ENCODE results near the gene RCOR3. TPM values are rescaled to one million over a fixed set of nuclear protein-coding genes. Genes with fewer than 3 reads are reported as not detected.

The RCOR3 gene
- 10 to 100 TPM; 26.1 to 88.5 (median 39.8) TPM for total RNA-seq

DNA sequence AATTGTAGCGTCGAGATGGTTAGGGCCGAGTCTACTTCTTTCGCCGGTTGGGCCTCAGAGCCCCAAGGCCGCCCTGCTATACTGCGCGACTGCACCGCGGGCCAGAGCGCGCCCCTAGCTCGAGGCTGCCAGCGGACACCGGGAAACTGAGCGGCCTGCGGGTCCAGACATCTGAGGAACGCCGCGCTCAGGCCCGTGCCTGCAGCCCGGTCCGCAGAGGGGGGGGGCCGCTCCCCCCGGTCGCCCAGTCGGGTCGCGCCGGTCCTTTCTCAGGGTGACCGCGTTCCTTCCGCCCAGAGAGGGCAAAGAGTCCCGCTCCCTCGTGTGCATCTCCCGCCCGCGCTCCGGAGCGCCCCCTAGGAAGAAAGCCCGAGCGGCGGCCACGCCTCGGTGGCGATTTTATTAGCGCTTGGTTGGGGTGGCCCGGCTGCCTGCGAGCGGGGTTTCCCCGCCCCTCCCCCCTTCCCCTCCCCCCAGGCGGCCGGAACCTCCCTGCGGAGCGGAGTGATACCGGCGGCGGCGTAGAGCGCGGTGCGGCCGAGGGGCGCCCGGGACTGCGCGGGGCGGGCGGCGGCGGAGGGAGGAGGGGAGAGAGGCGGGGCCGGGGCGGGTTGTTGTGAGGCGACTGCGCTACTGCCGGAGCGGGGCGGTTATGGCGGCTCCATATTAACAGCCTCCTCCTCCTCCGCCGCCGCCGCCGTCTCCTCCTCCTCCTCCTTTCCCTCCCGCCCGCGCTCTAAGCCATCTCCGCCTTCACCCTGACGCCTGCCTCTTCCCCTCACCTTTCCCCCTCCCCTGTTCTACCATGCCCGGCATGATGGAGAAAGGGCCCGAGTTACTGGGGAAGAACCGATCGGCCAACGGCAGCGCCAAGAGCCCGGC, at the start of gene RCOR3:
TSS of gene RCOR3 (plus strand) at position 611 of the 882 bp plus-strand sequence. CDS start at position 806, 195 bp downstream.
- intact Hi-C loops (cut with DNase I; ENCODE audit: low total_unique reads): no loop called here
- Histone ChIP-seq H3K4me1 (peaks cover 0 to 3% of the 10 kb centered on the region in 2 donors), H3K27me3 (no peaks in the 10 kb centered on the region)

DNA sequence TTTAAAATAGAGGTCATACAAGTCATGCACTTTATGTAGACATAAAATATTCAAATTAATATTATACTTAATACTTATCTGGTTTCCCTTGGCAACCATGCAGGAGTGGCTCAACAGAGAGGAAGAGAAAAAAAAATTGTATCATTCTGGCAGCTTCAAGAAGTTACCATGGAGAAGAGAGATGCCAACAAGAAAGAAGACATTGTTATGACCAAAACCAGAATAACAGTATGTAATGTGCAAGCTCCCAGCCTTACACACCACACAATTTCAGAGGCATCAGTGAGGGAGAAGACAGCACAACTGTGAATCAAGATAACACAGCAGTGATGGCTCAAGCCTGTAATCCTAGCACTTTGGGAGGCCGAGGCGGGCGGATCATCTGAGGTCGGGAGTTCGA, 49.1 kb upstream of the RCOR3 start:
- DNase-seq: no peak
- no peaks in the 10 kb centered on the region for H3K27me3 ChIP-seq
- H3K4me1 ChIP-seq: no peaks in the 10 kb centered on the region
- TF ChIP-seq, protein P1, sequence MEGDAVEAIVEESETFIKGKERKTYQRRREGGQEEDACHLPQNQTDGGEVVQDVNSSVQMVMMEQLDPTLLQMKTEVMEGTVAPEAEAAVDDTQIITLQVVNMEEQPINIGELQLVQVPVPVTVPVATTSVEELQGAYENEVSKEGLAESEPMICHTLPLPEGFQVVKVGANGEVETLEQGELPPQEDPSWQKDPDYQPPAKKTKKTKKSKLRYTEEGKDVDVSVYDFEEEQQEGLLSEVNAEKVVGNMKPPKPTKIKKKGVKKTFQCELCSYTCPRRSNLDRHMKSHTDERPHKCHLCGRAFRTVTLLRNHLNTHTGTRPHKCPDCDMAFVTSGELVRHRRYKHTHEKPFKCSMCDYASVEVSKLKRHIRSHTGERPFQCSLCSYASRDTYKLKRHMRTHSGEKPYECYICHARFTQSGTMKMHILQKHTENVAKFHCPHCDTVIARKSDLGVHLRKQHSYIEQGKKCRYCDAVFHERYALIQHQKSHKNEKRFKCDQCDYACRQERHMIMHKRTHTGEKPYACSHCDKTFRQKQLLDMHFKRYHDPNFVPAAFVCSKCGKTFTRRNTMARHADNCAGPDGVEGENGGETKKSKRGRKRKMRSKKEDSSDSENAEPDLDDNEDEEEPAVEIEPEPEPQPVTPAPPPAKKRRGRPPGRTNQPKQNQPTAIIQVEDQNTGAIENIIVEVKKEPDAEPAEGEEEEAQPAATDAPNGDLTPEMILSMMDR (IDR thresholded peaks at IDR 0.05): no peak
- no peak for TF ChIP-seq POLR2A (IDR thresholded peaks at IDR 0.05)
- no peaks in the 10 kb centered on the region for H3K9me3 ChIP-seq
- no peak overlapping the region for H3K4me3 ChIP-seq
- H3K27ac ChIP-seq: no peak overlapping the region
- intact Hi-C loops (cut with DNase I; ENCODE audit: low total_unique reads): no loop called here
- no peaks in the 10 kb centered on the region for H3K36me3 ChIP-seq

More for the DNA sequence above, at the start of gene RCOR3:
- no peaks in the 10 kb centered on the region for H3K36me3 ChIP-seq
- DNase-seq: peak; percentile 94
- H3K9me3 ChIP-seq: no peaks in the 10 kb centered on the region
- H3K4me3 ChIP-seq: peak within 1 kb of the TSS; percentile 89 to 99
- H3K27ac ChIP-seq: peak within 1 kb of the TSS; percentile 97 to 100
- TF ChIP-seq, protein P1 (IDR thresholded peaks at IDR 0.05): peak; percentile 27 to 68 (median 53)
- TF ChIP-seq POLR2A (IDR thresholded peaks at IDR 0.05): peak; percentile 36 to 69

DNA sequence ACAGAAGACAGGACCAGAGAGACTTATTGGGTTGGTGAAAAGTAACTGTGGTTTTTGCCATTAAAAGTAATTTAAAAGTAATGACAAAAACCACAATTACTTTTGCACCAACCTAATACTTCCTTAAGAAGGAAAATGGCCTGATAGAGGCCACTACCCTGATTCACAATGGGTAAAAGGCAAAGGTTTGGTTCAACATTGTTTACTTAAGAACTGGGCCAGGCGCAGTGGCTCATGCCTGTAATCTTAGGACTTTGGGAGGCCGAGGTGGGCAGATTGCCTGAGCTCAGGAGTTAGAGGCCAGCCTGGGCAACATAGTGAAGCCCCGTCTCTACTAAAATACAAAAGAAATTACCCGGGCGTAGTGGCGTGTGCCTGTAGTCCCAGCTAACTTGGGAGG, 48.2 kb upstream of the RCOR3 start:
- intact Hi-C loops (cut with DNase I; ENCODE audit: low total_unique reads): no loop called here
- no peak for TF ChIP-seq POLR2A (IDR thresholded peaks at IDR 0.05)
- TF ChIP-seq, protein P1 (IDR thresholded peaks at IDR 0.05): no peak

DNA sequence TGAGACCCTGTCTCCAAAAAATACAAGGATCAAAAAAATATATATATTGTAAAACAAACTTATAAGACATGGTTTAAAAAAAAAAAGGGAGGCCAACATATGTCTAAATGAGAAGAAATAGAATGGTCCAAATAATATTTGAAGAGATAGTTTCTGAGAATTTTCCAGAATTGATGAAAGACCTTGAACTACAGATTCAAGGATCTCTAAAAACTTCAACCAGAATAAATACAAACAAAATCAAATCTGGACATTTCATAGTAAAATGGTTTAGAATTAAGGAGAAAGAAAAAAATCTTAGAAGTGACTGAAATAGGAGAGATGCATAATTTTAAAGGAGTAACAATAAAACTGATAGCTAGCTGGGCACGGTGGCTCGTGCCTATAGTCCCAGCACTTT, 45.5 kb upstream of the RCOR3 start:
- intact Hi-C loops (cut with DNase I; ENCODE audit: low total_unique reads): no loop called here
- no peaks in the 10 kb centered on the region for H3K36me3 ChIP-seq
- H3K27me3 ChIP-seq: no peaks in the 10 kb centered on the region
- no peaks in the 10 kb centered on the region for H3K9me3 ChIP-seq
- no peak overlapping the region for H3K4me3 ChIP-seq
- H3K4me1 ChIP-seq: no peaks in the 10 kb centered on the region
- DNase-seq: no peak
- TF ChIP-seq, protein P1 (IDR thresholded peaks at IDR 0.05): no peak
- no peak for TF ChIP-seq POLR2A (IDR thresholded peaks at IDR 0.05)
- H3K27ac ChIP-seq: no peak overlapping the region

More for the DNA sequence above, 48.2 kb upstream of the RCOR3 start:
- Histone ChIP-seq H3K9me3 (no peaks in the 10 kb centered on the region), H3K4me1 (no peaks in the 10 kb centered on the region), H3K27ac (no peak overlapping the region), H3K27me3 (no peaks in the 10 kb centered on the region), H3K36me3 (no peaks in the 10 kb centered on the region), H3K4me3 (no peak overlapping the region)
- no peak for DNase-seq

DNA sequence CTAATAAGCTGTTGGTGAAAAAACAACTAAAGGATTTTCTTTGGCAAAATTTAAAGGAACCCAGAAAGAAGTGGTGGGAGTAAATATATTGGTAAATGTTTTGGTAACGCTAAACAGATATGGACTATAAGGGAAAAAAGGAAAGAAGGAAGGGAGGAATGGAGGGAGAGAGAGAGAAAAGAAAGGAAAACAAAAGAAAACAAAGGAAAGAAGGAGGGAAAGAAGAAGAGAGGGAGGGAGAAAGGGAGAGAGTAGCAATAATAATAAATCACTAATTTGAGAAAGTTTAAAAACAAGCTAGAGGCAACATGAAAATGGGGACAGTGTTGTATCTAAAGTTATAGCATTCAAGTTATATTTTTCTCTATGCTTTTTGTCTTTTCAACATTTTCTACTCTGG, 43.6 kb upstream of the RCOR3 start:
- no peaks in the 10 kb centered on the region for H3K9me3 ChIP-seq
- intact Hi-C loops (cut with DNase I; ENCODE audit: low total_unique reads): no loop called here
- TF ChIP-seq POLR2A (IDR thresholded peaks at IDR 0.05): no peak
- TF ChIP-seq, protein P1 (IDR thresholded peaks at IDR 0.05): no peak
- no peaks in the 10 kb centered on the region for H3K27me3 ChIP-seq
- H3K4me3 ChIP-seq: no peak overlapping the region
- DNase-seq: no peak
- no peaks in the 10 kb centered on the region for H3K4me1 ChIP-seq
- no peak overlapping the region for H3K27ac ChIP-seq
- H3K36me3 ChIP-seq: no peaks in the 10 kb centered on the region
